K562 (cell line): ENCODE data around the gene SPIRE1. TPM values are rescaled to one million over a fixed set of nuclear protein-coding genes. Genes with fewer than 3 reads are reported as not detected.

Experiments used
- ATAC-seq: fragments of 200-7000 bp; cut with Tn5 transposase; 3 replicates; pipeline ENCODE4 v1.9.1; 2020; ENCODE audit warnings: moderate library complexity
- BruUV-seq: library from RNA; stranded (reverse); fragments of 400-500 nt; replicated peaks from 2 replicates; lab custom pipeline; 2021; lab: Mats Ljungman, UMichigan
- CTCF ChIA-PET: fragments of 300-600 bp; formaldehyde crosslinking; extraction: SDS; loops from one replicate; lab custom pipeline; 2021; ENCODE audit warnings: low intra/inter-chr PET ratio; lab: Yijun Ruan, JAX
- POLR2A ChIA-PET: fragments of 300-600, 350-650 bp; sonication (Branson Sonifier 250); formaldehyde crosslinking; extraction: SDS; loops from one replicate; lab custom pipeline; 2021; ENCODE audit warnings: antibody characterized with exemption, inconsistent platforms; lab: Yijun Ruan, JAX
- DNase-seq, 4 experiments: peaks; one replicate each; pipeline versions ENCODE4 v3.0.0 to v3.0.0-alpha.2; 2011 to 2018; ENCODE audit warnings: low spot score in 3 of 4, mixed read lengths in 3 of 4; ENCODE audit errors: extremely low read depth in 1 of 4
- FAIRE-seq: peaks from 2 replicates; lab custom pipeline; 2011; peaks lifted over from hg19 to GRCh38; lab: Jason Lieb, UNC
- H2AFZ ChIP-seq: 2 replicates; pipeline ENCODE4 v1.6.0; 2011; ENCODE audit warnings: low read depth, low read length, control low read depth, inconsistent platforms
- H3K27ac ChIP-seq: fragments of 200-600 bp; 3 replicates; pipeline ENCODE4 v1.8.0; 2011; ENCODE audit warnings: low read depth, mild to moderate bottlenecking, control low read depth, inconsistent platforms, low read length, moderate library complexity, mixed read lengths; ENCODE audit errors: extremely low read depth
- H3K27me3 ChIP-seq, 2 experiments: fragments of 300-600 bp in 1 of 2; 2 replicates in 1 of 2; 3 replicates in 1 of 2; pipeline versions ENCODE4 v1.6.0 to v1.8.0; 2011; ENCODE audit warnings: inconsistent platforms in 2 of 2, low read length in 2 of 2, mild to moderate bottlenecking in 1 of 2, mixed read lengths in 1 of 2, moderate library complexity in 1 of 2; ENCODE audit not compliant: control insufficient read depth in 2 of 2, insufficient read depth in 2 of 2
- H3K36me3 ChIP-seq: fragments of 300-600 bp; 3 replicates; pipeline ENCODE4 v1.8.0; 2011; ENCODE audit warnings: mild to moderate bottlenecking, low read length, inconsistent platforms; ENCODE audit not compliant: control insufficient read depth, insufficient read depth
- H3K4me1 ChIP-seq, 2 experiments: fragments of 200-600 bp in 1 of 2; replicated peaks in 1 of 2; 2 replicates in 1 of 2; 3 replicates in 1 of 2; pipeline versions ENCODE4 v1.5.1 to v1.8.0; 2011; ENCODE audit warnings: inconsistent platforms in 2 of 2, low read length in 2 of 2, mild to moderate bottlenecking in 1 of 2, mixed read lengths in 1 of 2, moderate library complexity in 1 of 2; ENCODE audit not compliant: control insufficient read depth in 2 of 2, insufficient read depth in 2 of 2
- H3K4me2 ChIP-seq: 2 replicates; pipeline ENCODE4 v1.6.1; 2011; ENCODE audit warnings: low read length, control low read depth, inconsistent platforms, mixed read lengths; ENCODE audit not compliant: insufficient read depth
- H3K4me3 ChIP-seq: fragments of 200-600 bp; sonication (generic), shearing (Covaris generic); 2 replicates; pipeline ENCODE4 v1.5.1; 2016; ENCODE audit warnings: control low read depth, inconsistent platforms
- H3K79me2 ChIP-seq: fragments of 200-600 bp; 3 replicates; pipeline ENCODE4 v1.8.0; 2011; ENCODE audit warnings: low read length, inconsistent platforms; ENCODE audit not compliant: control insufficient read depth, insufficient read depth
- H3K9ac ChIP-seq, 2 experiments: 2 replicates each; pipeline versions ENCODE4 v1.6.0 to v1.6.1; 2011; ENCODE audit warnings: low read depth in 2 of 2, low read length in 2 of 2, control low read depth in 1 of 2, inconsistent platforms in 1 of 2, mild to moderate bottlenecking in 1 of 2, mixed read lengths in 1 of 2; ENCODE audit not compliant: insufficient read depth in 1 of 2
- H3K9me1 ChIP-seq: one replicate; pipeline ENCODE4 v1.6.0; 2011; ENCODE audit warnings: inconsistent platforms, mild to moderate bottlenecking, low read length, moderate library complexity; ENCODE audit not compliant: control insufficient read depth, insufficient read depth
- H3K9me3 ChIP-seq: replicated peaks from 2 replicates; pipeline ENCODE4 v1.5.1; 2011; ENCODE audit warnings: low read depth, low read length, inconsistent platforms; ENCODE audit not compliant: control insufficient read depth, insufficient read depth
- H4K20me1 ChIP-seq: replicated peaks from 2 replicates; pipeline ENCODE4 v1.6.1; 2011; ENCODE audit warnings: low read length, inconsistent platforms, mixed read lengths; ENCODE audit not compliant: control insufficient read depth, insufficient read depth
- BCL6 ChIP-seq: fragments of 250-450 bp; sonication (Bioruptor Pico); IDR thresholded peaks from 2 replicates; pipeline ENCODE4 v1.4.0; 2020
- BHLHE40 ChIP-seq: IDR thresholded peaks from 2 replicates; pipeline ENCODE4 v1.6.1; 2011; ENCODE audit warnings: low read length, improper control_type of control experiment
- CEBPZ ChIP-seq: fragments of 150-350 bp; IDR thresholded peaks from 2 replicates; pipeline ENCODE4 v1.6.1; 2014; ENCODE audit warnings: low read depth, mild to moderate bottlenecking, low read length, borderline replicate concordance
- ERF ChIP-seq: fragments of 450-650 bp; formaldehyde crosslinking; IDR thresholded peaks from 2 replicates; pipeline ENCODE4 v1.4.0; 2020; ENCODE audit warnings: mild to moderate bottlenecking, mixed read lengths
- ETS2 ChIP-seq: IDR thresholded peaks from 2 replicates; pipeline ENCODE4 v1.6.1; 2016; ENCODE audit warnings: borderline replicate concordance, missing genetic modification characterization, mild to moderate bottlenecking, moderate library complexity, missing compliant biosample characterization; ENCODE audit not compliant: poor library complexity, severe bottlenecking
- FOXM1 ChIP-seq, 2 experiments: fragments of 450-650 bp in 1 of 2; sonication (generic) in 1 of 2; formaldehyde crosslinking in 1 of 2; IDR thresholded peaks; 2 replicates each; pipeline versions ENCODE4 v1.6.1 to v1.9.0; 2017 to 2022; ENCODE audit warnings: low read depth in 2 of 2, mild to moderate bottlenecking in 2 of 2, missing genetic modification reagents in 1 of 2, moderate library complexity in 1 of 2
- GTF2A2 ChIP-seq: IDR thresholded peaks from 2 replicates; pipeline ENCODE4 v1.6.1; 2016; ENCODE audit warnings: mild to moderate bottlenecking, missing genetic modification characterization, missing compliant biosample characterization
- HLTF ChIP-seq: fragments of 450-650 bp; IDR thresholded peaks from 2 replicates; pipeline ENCODE4 v1.6.1; 2016
- KHSRP ChIP-seq: fragments of 450-650 bp; IDR thresholded peaks from 2 replicates; pipeline ENCODE4 v1.6.1; 2017
- PHF21A ChIP-seq: fragments of 450-650 bp; IDR thresholded peaks from 2 replicates; pipeline ENCODE4 v1.6.1; 2017; ENCODE audit warnings: low read depth, borderline replicate concordance
- RBM25 ChIP-seq: fragments of 200-400 bp; formaldehyde crosslinking; IDR thresholded peaks from 2 replicates; pipeline ENCODE4 v1.6.1; 2018; ENCODE audit warnings: low read length, low read depth, moderate library complexity; ENCODE audit not compliant: severe bottlenecking
- SIRT6 ChIP-seq: IDR thresholded peaks from one replicate; pipeline ENCODE4 v1.6.1; 2012; ENCODE audit warnings: low read depth, mild to moderate bottlenecking, control low read depth, inconsistent platforms, low read length, moderate library complexity
- TCF7L2 ChIP-seq: fragments of 150-350 bp; IDR thresholded peaks from 2 replicates; pipeline ENCODE4 v1.6.1; 2016; ENCODE audit warnings: low read depth, mild to moderate bottlenecking, low read length, moderate library complexity
- TEAD1 ChIP-seq, 2 experiments: fragments of 450-650 bp in 1 of 2; sonication (generic) in 1 of 2; formaldehyde crosslinking; IDR thresholded peaks; 2 replicates each; pipeline versions ENCODE4 v1.4.0 to v1.8.0; 2020 to 2022; ENCODE audit warnings: mild to moderate bottlenecking in 2 of 2, missing genetic modification reagents in 1 of 2
- in situ Hi-C: fragments of 300-500 bp; cut with MboI; formaldehyde crosslinking; loops from 4 replicates; pipeline ENCODE4 v1.15.0; 2018; ENCODE audit warnings: inconsistent platforms, mixed read lengths
- intact Hi-C: fragments of 100-400 bp; cut with micrococcal nuclease; formaldehyde crosslinking; loops from 2 replicates; pipeline ENCODE4 v1.14.2; 2022
- polyA plus RNA-seq, 8 experiments: library from polyadenylated mRNA; depleted of rRNA in 4 of 8; stranded (reverse) in 5 of 8; unstranded in 3 of 8; fragments of >200 nt; fragmentation: Nextera tagmentation in 2 of 8; fragmentation: Illumina TruSeq in 1 of 8; extraction: Ambion mirVana in 2 of 8; extraction: Trizol in 1 of 8; gene quantifications; 2 replicates each; pipeline versions ENCODE4 v1.2.1 to v1.2.3, GENCODE V29; 2011 to 2014; ENCODE audit warnings: inconsistent platforms in 1 of 8, missing spikeins in 1 of 8
- total RNA-seq, 7 experiments: library from RNA; depleted of rRNA in 6 of 7; stranded (reverse); fragments of >200 nt in 6 of 7; fragmentation: Illumina TruSeq in 2 of 7; extraction: Trizol in 2 of 7; gene quantifications; 2 replicates each; pipeline versions ENCODE4 v1.2.1 to v1.2.3, GENCODE V29; 2011 to 2021; ENCODE audit warnings: low replicate concordance in 1 of 7

SPIRE1 gene
- total and polyA plus RNA-seq, 9 of the 15 experiments (the other 6 are each of a cell fraction or from before 2014, with no cell fraction given), result 2.9 to 14.0 (median 10.2) TPM

DNA sequence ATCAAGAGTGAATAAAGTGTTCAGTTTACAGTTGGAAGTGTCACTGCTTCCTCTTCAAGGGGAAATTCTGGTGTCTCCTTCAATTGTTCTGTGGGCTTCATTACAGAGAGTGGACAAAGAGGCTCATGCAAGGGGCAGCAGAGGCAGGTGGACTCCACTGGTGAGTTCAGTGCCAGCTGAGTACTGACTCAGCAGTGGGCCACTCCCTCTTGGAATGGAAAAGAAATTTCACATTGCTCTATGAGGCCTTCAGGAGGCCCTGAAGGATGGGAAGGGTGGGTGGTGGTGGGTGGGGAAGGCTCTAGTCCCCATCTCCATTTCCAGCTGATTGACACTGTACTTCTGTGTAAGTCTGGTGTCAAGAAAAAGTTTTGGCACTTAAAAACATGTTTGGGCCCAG lies 183.8 kb downstream of the SPIRE1 start:
- H2AFZ ChIP-seq, result no peak overlapping the region
- BruUV-seq, result no TSS peak
- peaks cover 0 to 4% of the 10 kb centered on the region in 2 experiments; a peak in 1 of 5 replicates for H3K4me1 ChIP-seq
- in situ Hi-C loops (no loop called here), intact Hi-C loops (loop anchor here (10.0 kb wide), 1 partner anchor 181 kb away; the partner anchor contains the start of gene SPIRE1)
- H3K4me3 ChIP-seq, result no peak overlapping the region
- H3K79me2 ChIP-seq, result no peaks in the 10 kb centered on the region
- H3K9me1 ChIP-seq, result no peaks in the 10 kb centered on the region
- ChIA-PET CTCF (interaction anchor here (0.6 kb wide), 1 partner anchor 167 kb away, joined by 4 read pairs; no protein-coding TSS in a partner anchor), POLR2A (no interaction called here)
- ATAC-seq (no peak; the same call in 2 of the 3 replicates), FAIRE-seq (no peak), DNase-seq (no peak)
- H3K27me3 ChIP-seq, result no peaks in the 10 kb centered on the region
- peaks cover 5% of the 10 kb centered on the region; the same call in 2 of the 3 replicates for H3K36me3 ChIP-seq
- no peak overlapping the region for H3K4me2 ChIP-seq
- H3K27ac ChIP-seq, result no peak overlapping the region
- no peaks in the 10 kb centered on the region for H4K20me1 ChIP-seq
- no peak overlapping the region for H3K9ac ChIP-seq
- H3K9me3 ChIP-seq, result no peaks in the 10 kb centered on the region
- TF ChIP-seq HLTF, result no peak
- no peak for TF ChIP-seq TEAD1 (CRISPR knock-in tag; IDR thresholded peaks at IDR 0.05)
- TF ChIP-seq FOXM1 (IDR thresholded peaks at IDR 0.05; ENCODE audit: low read depth), result no peak
- no peak for TF ChIP-seq FOXM1 (CRISPR knock-in tag; IDR thresholded peaks at IDR 0.05; ENCODE audit: low read depth)
- no peak for TF ChIP-seq GTF2A2 (tag)
- TF ChIP-seq KHSRP, result no peak
- TF ChIP-seq SIRT6, result no peak
- no peak for TF ChIP-seq BCL6 (CRISPR knock-in tag)
- no peak for TF ChIP-seq ETS2 (tag)
- TF ChIP-seq PHF21A, result no peak
- TF ChIP-seq CEBPZ, result no peak
- no peak for TF ChIP-seq RBM25
- TF ChIP-seq ERF (CRISPR knock-in tag), result no peak
- no peak for TF ChIP-seq TCF7L2
- no peak for TF ChIP-seq BHLHE40
- TF ChIP-seq, all 486 proteins: peak for 0
